CD8-positive, alpha-beta memory T cell (primary cell): ENCODE measurements around the gene MATN1. TPM values are rescaled to one million over a fixed set of nuclear protein-coding genes. Genes with fewer than 3 reads are reported as not detected.

ENCODE experiments used
- CTCF ChIA-PET: fragments of 350-600 bp; sonication (Branson Sonifier 250); formaldehyde crosslinking; loops from one replicate; lab custom pipeline; 2021; ENCODE audit warnings: antibody characterized with exemption; lab: Charles Lee
- POLR2A ChIA-PET: fragments of 350-600 bp; sonication (Branson Sonifier 250); formaldehyde crosslinking; loops from one replicate; lab custom pipeline; 2021; ENCODE audit warnings: antibody characterized with exemption; lab: Charles Lee
- DNase-seq, 5 donors: peaks; one replicate each; pipeline versions ENCODE4 v3.0.0 to v3.0.0-alpha.2; 2020 to 2022; ENCODE audit warnings: mixed read lengths in 1 of 5
- H3K27ac ChIP-seq: one replicate; pipeline ENCODE4 v1.7.0; 2013; ENCODE audit warnings: low read depth, mild to moderate bottlenecking, low read length, moderate library complexity
- H3K27me3 ChIP-seq: 2 replicates; pipeline ENCODE4 v1.7.0; 2013; ENCODE audit warnings: low read length, mild to moderate bottlenecking; ENCODE audit not compliant: insufficient read depth, poor library complexity, severe bottlenecking
- H3K36me3 ChIP-seq: 2 replicates; pipeline ENCODE4 v1.7.0; 2013; ENCODE audit warnings: mild to moderate bottlenecking, low read length, moderate library complexity; ENCODE audit not compliant: insufficient read depth
- H3K4me1 ChIP-seq: 2 replicates; pipeline ENCODE4 v1.7.0; 2013; ENCODE audit warnings: mild to moderate bottlenecking, low read length, moderate library complexity; ENCODE audit not compliant: insufficient read depth
- H3K4me3 ChIP-seq: 2 replicates; pipeline ENCODE4 v1.7.0; 2013; ENCODE audit warnings: mild to moderate bottlenecking, low read length
- H3K9me3 ChIP-seq: 2 replicates; pipeline ENCODE4 v1.7.0; 2013; ENCODE audit warnings: mild to moderate bottlenecking, low read length
- H3K27ac Mint-ChIP-seq, 8 donors: one replicate each; pipeline ENCODE4 v1.8.0; 2020 to 2021; ENCODE audit warnings: mixed read lengths in 8 of 8, mild to moderate bottlenecking in 6 of 8, inconsistent platforms in 3 of 8, moderate library complexity in 3 of 8
- H3K27me3 Mint-ChIP-seq, 2 donors: one replicate each; pipeline ENCODE4 v1.8.0; 2020 to 2021; ENCODE audit warnings: mixed read lengths in 2 of 2, mild to moderate bottlenecking in 1 of 2, moderate library complexity in 1 of 2
- H3K36me3 Mint-ChIP-seq, 3 donors: one replicate each; pipeline ENCODE4 v1.8.0; 2020 to 2021; ENCODE audit warnings: mixed read lengths in 3 of 3, inconsistent platforms in 1 of 3, mild to moderate bottlenecking in 1 of 3
- H3K4me1 Mint-ChIP-seq, 3 donors: one replicate each; pipeline ENCODE4 v1.8.0; 2020 to 2021; ENCODE audit warnings: mixed read lengths in 3 of 3, inconsistent platforms in 1 of 3, mild to moderate bottlenecking in 1 of 3
- H3K4me3 Mint-ChIP-seq, 7 donors: one replicate each; pipeline ENCODE4 v1.8.0; 2020 to 2021; ENCODE audit warnings: mixed read lengths in 7 of 7, mild to moderate bottlenecking in 6 of 7, moderate library complexity in 4 of 7, inconsistent platforms in 2 of 7
- H3K9me3 Mint-ChIP-seq, 5 donors: one replicate each; pipeline ENCODE4 v1.8.0; 2020 to 2022; ENCODE audit warnings: mixed read lengths in 5 of 5, mild to moderate bottlenecking in 3 of 5, moderate library complexity in 2 of 5, inconsistent platforms in 1 of 5
- polyA plus RNA-seq: library from polyadenylated mRNA; unstranded; fragments of 300-500 nt; fragmentation: Illumina TruSeq; gene quantifications from one replicate; pipeline ENCODE4 v1.2.3, GENCODE V29; 2021
- total RNA-seq, 2 experiments: library from RNA; stranded (reverse); gene quantifications; one replicate each; pipeline ENCODE4 v1.2.3, GENCODE V29; 2021

The MATN1 gene
- total and polyA plus RNA-seq, 3 experiments from 2014 or later = 0.59 to 0.91 TPM; not detected in 1

DNA sequence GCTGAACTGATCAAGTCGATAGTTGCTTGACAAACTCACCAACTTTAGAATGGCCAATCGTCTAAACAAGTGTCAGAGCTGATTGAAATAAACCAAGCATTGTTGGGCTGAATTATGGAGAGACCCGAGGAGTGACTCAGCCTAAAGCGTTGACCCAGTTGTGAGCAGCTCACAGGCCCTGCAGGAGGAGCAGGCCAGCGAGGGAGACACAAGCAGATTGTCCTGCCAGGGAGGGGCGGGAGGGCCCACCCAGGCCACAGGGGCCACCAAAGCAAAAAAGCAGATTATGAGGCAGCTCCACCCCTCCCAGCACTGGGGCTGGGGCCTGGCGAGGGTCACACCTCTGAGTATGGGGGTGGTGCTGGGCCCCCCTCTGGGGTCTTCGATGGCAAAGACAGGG, 10.1 kb upstream of the MATN1 start:
- no peak overlapping the region for H3K27ac ChIP-seq
- H3K9me3 Mint-ChIP-seq = peaks cover 0 to 2% (median 0%) of the 10 kb centered on the region in 5 donors
- CTCF ChIA-PET = interaction anchor here (0.8 to 19.6 kb wide), 7 partner anchors 9 to 68 kb away, joined by 3 to 525 read pairs (median 5); partner anchors contain the start of gene LAPTM5
- POLR2A ChIA-PET = interaction anchor here (1.2 to 4.1 kb wide), 3 partner anchors 11 to 23 kb away, joined by 3 to 23 read pairs (median 5); no protein-coding TSS in a partner anchor
- no peak overlapping the region for H3K4me3 Mint-ChIP-seq
- peaks cover 61% of the 10 kb centered on the region for H3K36me3 ChIP-seq
- peaks cover 28% of the 10 kb centered on the region for H3K4me1 ChIP-seq
- H3K27me3 Mint-ChIP-seq = no peaks in the 10 kb centered on the region
- H3K4me3 ChIP-seq = no peak overlapping the region
- H3K4me1 Mint-ChIP-seq = peaks cover 24 to 50% (median 31%) of the 10 kb centered on the region in 3 donors
- H3K36me3 Mint-ChIP-seq = peaks cover 25 to 65% (median 27%) of the 10 kb centered on the region in 3 donors
- no peaks in the 10 kb centered on the region for H3K27me3 ChIP-seq
- H3K9me3 ChIP-seq = no peaks in the 10 kb centered on the region
- no peak for DNase-seq
- H3K27ac Mint-ChIP-seq = peak overlapping the region in 6 of 8 donors; percentile 10 to 78 (median 72)

DNA sequence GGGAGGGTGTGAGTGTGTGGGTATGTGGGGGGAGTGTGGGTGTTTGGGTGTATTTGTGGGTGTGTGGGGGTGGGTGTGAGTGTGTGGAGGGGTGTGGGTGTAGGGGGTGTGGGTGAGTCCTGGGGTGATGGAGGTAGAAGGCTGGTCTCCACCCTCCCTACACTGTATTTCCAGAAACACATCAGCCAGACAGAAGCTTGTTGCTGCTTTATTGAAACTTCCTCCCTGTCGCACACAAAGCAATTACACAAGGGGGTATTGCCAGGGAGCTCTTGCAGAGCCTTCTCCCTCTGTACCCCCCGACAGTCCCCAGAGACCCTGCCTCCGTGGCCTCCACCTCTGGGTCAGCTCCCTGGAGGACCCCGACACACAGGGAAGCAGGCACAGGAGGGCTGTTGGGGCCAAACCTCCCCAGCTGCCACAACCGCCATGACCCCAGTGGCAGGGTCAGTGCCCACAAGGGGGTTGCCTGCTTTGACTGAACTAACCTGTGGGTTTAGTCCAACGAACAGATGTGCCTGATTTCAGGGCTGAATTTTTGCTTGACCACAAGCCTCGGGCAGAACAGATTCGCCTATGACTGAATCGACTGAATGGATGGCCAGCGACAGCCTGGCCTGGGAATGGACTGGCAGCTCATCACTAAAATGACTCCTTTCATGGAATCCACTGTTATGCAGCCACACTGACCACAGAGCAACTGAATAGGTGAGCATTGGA, 9.1 kb upstream of the MATN1 start:
- CTCF ChIA-PET = interaction anchor here (0.8 to 19.6 kb wide), 7 partner anchors 10 to 69 kb away, joined by 3 to 525 read pairs (median 5); partner anchors contain the start of gene LAPTM5
- DNase-seq = no peak
- Histone ChIP-seq H3K27ac (no peak overlapping the region), H3K9me3 (no peaks in the 10 kb centered on the region), H3K27me3 (no peaks in the 10 kb centered on the region), H3K4me1 (peaks cover 23% of the 10 kb centered on the region), H3K36me3 (peaks cover 50% of the 10 kb centered on the region), H3K4me3 (no peak overlapping the region)
- H3K4me3 Mint-ChIP-seq = no peak overlapping the region
- peak overlapping the region in 6 of 8 donors; percentile 61 to 84 (median 68) for H3K27ac Mint-ChIP-seq
- POLR2A ChIA-PET = interaction anchor here (0.7 to 4.1 kb wide), 7 partner anchors 11 to 47 kb away, joined by 3 to 23 read pairs (median 4); no protein-coding TSS in a partner anchor
- no peaks in the 10 kb centered on the region for H3K27me3 Mint-ChIP-seq
- H3K9me3 Mint-ChIP-seq = no peaks in the 10 kb centered on the region
- H3K36me3 Mint-ChIP-seq = peaks cover 16 to 60% (median 20%) of the 10 kb centered on the region in 3 donors
- peaks cover 16 to 43% (median 22%) of the 10 kb centered on the region in 3 donors for H3K4me1 Mint-ChIP-seq

- peaks cover 12 to 58% (median 18%) of the 10 kb centered on the region in 3 donors for H3K36me3 Mint-ChIP-seq
- Histone ChIP-seq H3K27me3 (no peaks in the 10 kb centered on the region), H3K27ac (no peak overlapping the region), H3K36me3 (peaks cover 44% of the 10 kb centered on the region), H3K9me3 (no peaks in the 10 kb centered on the region), H3K4me3 (no peak overlapping the region), H3K4me1 (peaks cover 23% of the 10 kb centered on the region)
- no peaks in the 10 kb centered on the region for H3K27me3 Mint-ChIP-seq
- H3K27ac Mint-ChIP-seq = peak overlapping the region; percentile 63 to 96 (median 86)
- CTCF ChIA-PET = interaction anchor here (1.5 to 19.6 kb wide), 5 partner anchors 11 to 51 kb away, joined by 3 to 525 read pairs (median 5); no protein-coding TSS in a partner anchor
- POLR2A ChIA-PET = interaction anchor here (0.7 to 4.1 kb wide), 4 partner anchors 11 to 48 kb away, joined by 3 to 23 read pairs (median 6); no protein-coding TSS in a partner anchor
- H3K9me3 Mint-ChIP-seq = no peaks in the 10 kb centered on the region
- no peak for DNase-seq
- H3K4me1 Mint-ChIP-seq = peaks cover 16 to 38% (median 16%) of the 10 kb centered on the region in 3 donors
- H3K4me3 Mint-ChIP-seq = peak overlapping the region in 2 of 7 donors; percentile 14 to 34
Observed at GRCh38 chr1:30731806-30732276, 8.5 kb upstream of the MATN1 start.

GRCh38 chr1:30731109-30731805, 7.9 kb upstream of the MATN1 start:
- H3K27ac Mint-ChIP-seq = peak overlapping the region; percentile 63 to 96 (median 86)
- Histone ChIP-seq H3K36me3 (peaks cover 39% of the 10 kb centered on the region), H3K9me3 (no peaks in the 10 kb centered on the region), H3K4me3 (no peak overlapping the region), H3K4me1 (peaks cover 23% of the 10 kb centered on the region), H3K27me3 (no peaks in the 10 kb centered on the region), H3K27ac (no peak overlapping the region)
- no peaks in the 10 kb centered on the region for H3K27me3 Mint-ChIP-seq
- ChIA-PET CTCF (interaction anchor here (2.3 to 19.6 kb wide), 2 partner anchors 12 to 51 kb away, joined by 12 to 525 read pairs; no protein-coding TSS in a partner anchor), POLR2A (interaction anchor here (1.2 to 4.1 kb wide), 3 partner anchors 10 to 48 kb away, joined by 3 to 23 read pairs (median 7); no protein-coding TSS in a partner anchor)
- no peak for DNase-seq
- H3K4me1 Mint-ChIP-seq = peaks cover 14 to 35% (median 16%) of the 10 kb centered on the region in 3 donors
- peaks cover 12 to 55% (median 16%) of the 10 kb centered on the region in 3 donors for H3K36me3 Mint-ChIP-seq
- H3K9me3 Mint-ChIP-seq = no peaks in the 10 kb centered on the region
- peak overlapping the region in 3 of 7 donors; percentile 14 to 34 (median 18) for H3K4me3 Mint-ChIP-seq

DNA sequence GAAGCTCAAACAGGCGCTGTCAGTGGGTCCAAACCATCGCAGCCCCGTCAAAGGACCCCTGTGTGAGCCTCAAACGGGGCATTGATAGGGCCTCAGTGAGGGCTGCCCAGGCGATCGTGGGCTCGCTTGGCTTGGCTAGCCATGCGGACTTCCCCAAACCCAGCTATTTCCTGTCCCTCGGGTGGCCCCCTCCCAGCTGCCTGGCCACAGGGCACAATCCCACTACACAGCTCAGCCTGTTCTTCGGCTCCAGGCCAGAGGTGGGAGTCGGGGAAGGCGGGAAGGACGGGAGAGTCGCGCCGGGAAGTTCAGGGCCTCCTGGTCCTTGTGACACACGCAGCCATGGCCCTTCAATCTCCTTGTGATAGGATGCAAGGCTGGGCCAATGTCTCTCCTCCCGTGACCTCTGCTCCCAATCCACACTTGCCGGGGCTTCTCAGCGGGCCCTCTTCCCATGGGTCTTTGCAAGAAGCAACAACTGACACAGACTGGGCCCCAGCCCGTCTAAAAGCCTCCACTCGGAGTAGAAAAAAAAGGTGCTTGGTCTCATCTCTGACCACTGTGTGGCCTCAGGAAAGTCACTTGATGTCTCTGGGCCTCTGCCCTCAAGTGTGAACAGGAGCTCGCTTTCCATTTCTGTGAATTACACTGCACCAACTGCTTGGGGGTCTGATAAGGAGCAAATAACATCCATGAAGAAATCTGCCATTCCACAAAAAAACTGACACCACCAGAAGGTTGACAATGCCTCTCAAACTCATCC, 7.1 kb upstream of the MATN1 start:
- POLR2A ChIA-PET = interaction anchor here (1.2 to 4.1 kb wide), 6 partner anchors 10 to 49 kb away, joined by 3 to 23 read pairs (median 6); no protein-coding TSS in a partner anchor
- H3K36me3 ChIP-seq = peaks cover 32% of the 10 kb centered on the region
- CTCF ChIA-PET = interaction anchor here (1.5 to 19.6 kb wide), 4 partner anchors 11 to 52 kb away, joined by 4 to 525 read pairs (median 10); no protein-coding TSS in a partner anchor
- H3K27me3 ChIP-seq = no peaks in the 10 kb centered on the region
- no peak overlapping the region for H3K27ac ChIP-seq
- no peak overlapping the region for H3K4me3 ChIP-seq
- no peaks in the 10 kb centered on the region for H3K9me3 ChIP-seq
- Mint-ChIP-seq H3K27ac (peak overlapping the region in 7 of 8 donors; percentile 21 to 93 (median 72)), H3K27me3 (no peaks in the 10 kb centered on the region), H3K4me3 (no peak overlapping the region), H3K9me3 (no peaks in the 10 kb centered on the region), H3K36me3 (peaks cover 8 to 53% (median 13%) of the 10 kb centered on the region in 3 donors), H3K4me1 (peaks cover 14 to 35% (median 14%) of the 10 kb centered on the region in 3 donors)
- no peak for DNase-seq
- peaks cover 23% of the 10 kb centered on the region for H3K4me1 ChIP-seq

DNA sequence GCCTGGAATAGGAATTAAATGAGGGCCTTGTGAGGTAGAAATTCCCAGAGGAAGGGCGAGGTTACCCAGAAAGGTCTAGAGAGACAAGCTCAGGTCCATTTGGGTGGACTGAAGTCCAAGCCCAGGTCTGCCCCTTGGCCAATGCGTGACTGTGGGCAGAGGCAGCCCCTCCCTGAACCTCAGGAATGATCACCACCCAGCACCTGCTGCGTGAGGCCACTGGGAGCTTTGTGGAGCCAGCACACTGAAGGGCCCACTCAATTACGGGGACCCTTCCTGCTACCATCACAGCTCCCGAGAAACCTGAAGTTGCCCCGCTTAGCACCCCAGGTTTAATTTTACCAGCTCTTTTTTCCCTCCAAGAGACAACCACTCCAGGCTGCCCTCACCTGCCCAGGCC, 6.5 kb upstream of the MATN1 start:
- CTCF ChIA-PET = interaction anchor here (1.5 to 19.6 kb wide), 5 partner anchors 8 to 53 kb away, joined by 4 to 525 read pairs (median 9); no protein-coding TSS in a partner anchor
- no peak for DNase-seq
- Mint-ChIP-seq H3K4me3 (peak overlapping the region in 1 of 7 donors; percentile 48), H3K9me3 (no peaks in the 10 kb centered on the region), H3K27me3 (no peaks in the 10 kb centered on the region), H3K27ac (peak overlapping the region in 5 of 8 donors; percentile 32 to 85 (median 40)), H3K36me3 (peaks cover 4 to 53% (median 10%) of the 10 kb centered on the region in 3 donors), H3K4me1 (peaks cover 14 to 37% (median 19%) of the 10 kb centered on the region in 3 donors)
- peaks cover 23% of the 10 kb centered on the region for H3K4me1 ChIP-seq
- POLR2A ChIA-PET = interaction anchor here (1.2 to 4.1 kb wide), 4 partner anchors 11 to 31 kb away, joined by 4 to 23 read pairs (median 7); no protein-coding TSS in a partner anchor
- H3K27ac ChIP-seq = no peak overlapping the region
- no peaks in the 10 kb centered on the region for H3K9me3 ChIP-seq
- H3K36me3 ChIP-seq = peaks cover 32% of the 10 kb centered on the region
- no peaks in the 10 kb centered on the region for H3K27me3 ChIP-seq
- no peak overlapping the region for H3K4me3 ChIP-seq
